Hepatocyte (in vitro differentiated cells): Measurements from ENCODE around the gene GABBR1.

ENCODE experiments used
- EZH2phosphoT487 ChIP-seq: fragments of 200-600 bp; sonication (generic); IDR thresholded peaks from one replicate; pipeline ENCODE4 v1.6.1; 2018; ENCODE audit warnings: antibody characterized with exemption, mild to moderate bottlenecking, low read depth, moderate library complexity; ENCODE audit not compliant: unreplicated experiment, severe bottlenecking
- TF ChIP-seq, protein P1 (sequence below): fragments of 200-600 bp; sonication (generic); IDR thresholded peaks from 2 replicates; pipeline ENCODE4 v1.5.1; 2016; ENCODE audit warnings: antibody characterized with exemption, mild to moderate bottlenecking; ENCODE audit not compliant: poor library complexity

DNA sequence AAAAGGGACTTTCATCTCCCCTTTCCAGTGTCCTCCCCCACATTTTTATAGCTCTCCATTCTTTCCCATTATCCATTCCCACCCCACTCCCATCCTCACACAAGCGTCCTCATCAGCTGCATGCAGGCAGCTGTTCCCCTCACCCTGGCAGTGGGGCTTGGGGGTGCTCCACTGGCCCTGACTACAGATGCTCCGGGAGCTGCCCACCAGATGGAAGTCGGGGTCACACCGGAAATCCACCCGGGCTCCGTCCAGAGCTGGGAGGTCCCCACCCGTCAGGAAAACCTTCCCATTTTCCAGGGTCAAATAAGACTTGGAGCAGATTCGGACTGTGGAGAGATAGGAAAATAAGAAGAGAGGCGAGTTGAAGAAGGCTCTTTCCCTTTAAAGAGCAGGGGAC, 2.7 kb downstream of the GABBR1 start:
- TF ChIP-seq, protein P1, sequence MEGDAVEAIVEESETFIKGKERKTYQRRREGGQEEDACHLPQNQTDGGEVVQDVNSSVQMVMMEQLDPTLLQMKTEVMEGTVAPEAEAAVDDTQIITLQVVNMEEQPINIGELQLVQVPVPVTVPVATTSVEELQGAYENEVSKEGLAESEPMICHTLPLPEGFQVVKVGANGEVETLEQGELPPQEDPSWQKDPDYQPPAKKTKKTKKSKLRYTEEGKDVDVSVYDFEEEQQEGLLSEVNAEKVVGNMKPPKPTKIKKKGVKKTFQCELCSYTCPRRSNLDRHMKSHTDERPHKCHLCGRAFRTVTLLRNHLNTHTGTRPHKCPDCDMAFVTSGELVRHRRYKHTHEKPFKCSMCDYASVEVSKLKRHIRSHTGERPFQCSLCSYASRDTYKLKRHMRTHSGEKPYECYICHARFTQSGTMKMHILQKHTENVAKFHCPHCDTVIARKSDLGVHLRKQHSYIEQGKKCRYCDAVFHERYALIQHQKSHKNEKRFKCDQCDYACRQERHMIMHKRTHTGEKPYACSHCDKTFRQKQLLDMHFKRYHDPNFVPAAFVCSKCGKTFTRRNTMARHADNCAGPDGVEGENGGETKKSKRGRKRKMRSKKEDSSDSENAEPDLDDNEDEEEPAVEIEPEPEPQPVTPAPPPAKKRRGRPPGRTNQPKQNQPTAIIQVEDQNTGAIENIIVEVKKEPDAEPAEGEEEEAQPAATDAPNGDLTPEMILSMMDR, result no peak
- no peak for TF ChIP-seq EZH2phosphoT487
